ENCODE measurements around the gene USP7. TPM values are rescaled to one million over a fixed set of nuclear protein-coding genes. Genes with fewer than 3 reads are reported as not detected.

USP7 gene
- total RNA-seq, 1 donor from 2014 or later, result 96.9 TPM

DNA sequence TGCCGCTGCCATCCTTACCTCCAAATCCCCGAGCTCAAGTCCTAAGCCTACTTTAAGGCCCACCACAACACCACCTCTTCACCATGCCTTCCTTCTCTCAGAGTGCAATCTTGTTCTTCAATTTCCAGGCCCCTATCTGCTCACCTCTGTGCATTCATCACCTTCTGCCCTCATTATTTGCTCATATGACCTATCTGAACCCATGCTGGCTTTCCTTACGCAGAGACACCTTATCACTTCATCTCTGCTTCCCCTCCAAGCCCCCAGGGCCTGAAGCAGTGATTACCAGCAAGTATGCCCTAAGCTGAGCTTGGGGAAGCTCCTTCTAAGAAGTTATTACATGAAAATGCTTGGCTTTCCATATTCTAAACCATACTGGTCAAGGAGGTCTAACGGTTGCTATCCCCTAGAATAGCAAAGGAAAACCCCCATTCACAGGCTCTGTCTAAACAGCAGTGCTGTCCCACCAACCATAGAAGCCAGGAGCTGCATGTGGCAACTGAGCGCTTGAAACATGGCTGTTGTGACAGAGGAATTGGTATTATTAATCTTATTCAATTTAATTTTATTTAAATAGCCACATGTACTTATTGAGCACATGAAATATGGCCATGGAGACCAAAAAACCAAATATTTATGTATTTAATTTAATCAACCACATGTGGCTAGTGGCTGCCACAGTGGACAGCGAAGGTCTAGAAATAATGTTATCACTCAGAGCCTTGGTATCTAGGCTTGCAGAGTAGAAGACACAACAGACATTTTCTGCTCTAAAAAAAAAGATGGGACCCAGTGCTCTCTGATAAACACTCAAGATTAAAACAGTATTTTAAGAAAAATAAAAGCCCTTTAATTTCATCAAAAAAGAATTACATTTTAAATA is 13.9 kb downstream of the USP7 start:
- no peak for TF ChIP-seq CTCF (IDR thresholded peaks at IDR 0.05; ENCODE audit: insufficient read depth, low read depth, low read length)
- TF ChIP-seq EZH2 (IDR thresholded peaks at IDR 0.05; ENCODE audit: insufficient read depth, low read length), result no peak

DNA sequence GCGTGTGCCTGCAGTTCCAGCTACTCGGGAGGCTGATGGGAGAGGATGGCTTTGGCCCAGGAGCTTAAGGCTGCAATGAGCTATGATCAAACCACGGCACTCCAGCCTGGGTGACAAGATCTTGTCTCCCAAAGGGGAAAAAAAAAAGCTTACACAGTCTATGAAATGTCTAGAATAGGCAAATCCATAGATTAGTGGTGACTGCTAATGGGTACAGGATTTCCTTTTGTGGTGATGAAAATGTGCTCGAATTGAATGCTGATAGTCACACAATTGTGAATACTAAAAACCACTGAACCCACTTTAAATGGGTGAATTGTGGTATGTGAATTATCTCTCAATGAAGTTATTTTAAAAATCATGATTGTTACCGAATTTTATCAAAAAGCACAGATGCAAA is 14.9 kb downstream of the USP7 start:
- Mint-ChIP-seq H3K27ac (ENCODE audit: unreplicated experiment) (no peak overlapping the region), H3K36me3 (ENCODE audit: low read depth, unreplicated experiment) (no peaks in the 10 kb centered on the region), H3K27me3 (ENCODE audit: low read depth, unreplicated experiment) (no peaks in the 10 kb centered on the region), H3K4me3 (ENCODE audit: unreplicated experiment) (no peak overlapping the region), H3K4me1 (ENCODE audit: low read depth, unreplicated experiment) (peaks cover 43% of the 10 kb centered on the region), H3K9me3 (ENCODE audit: unreplicated experiment) (no peaks in the 10 kb centered on the region)
- TF ChIP-seq EZH2 (IDR thresholded peaks at IDR 0.05; ENCODE audit: insufficient read depth, low read length), result no peak
- TF ChIP-seq CTCF (IDR thresholded peaks at IDR 0.05; ENCODE audit: insufficient read depth, low read depth, low read length), result no peak
- H2AFZ ChIP-seq (ENCODE audit: low read depth, low read length), result no peak overlapping the region
- no peaks in the 10 kb centered on the region for H3K27me3 ChIP-seq (ENCODE audit: insufficient read depth, low read length)
- FAIRE-seq (no peak), DNase-seq (ENCODE audit: low read depth) (no peak)
- H3K36me3 ChIP-seq (ENCODE audit: insufficient read depth, low read length), result no peaks in the 10 kb centered on the region
- no peak overlapping the region for H3K9ac ChIP-seq (ENCODE audit: low read length)
- no peak overlapping the region for H3K27ac ChIP-seq (ENCODE audit: low read depth, low read length)
- H4K20me1 ChIP-seq (ENCODE audit: insufficient read depth, low read length), result peaks cover 95% of the 10 kb centered on the region
- H3K4me3 ChIP-seq (ENCODE audit: insufficient read depth, low read depth, low read length), result no peak overlapping the region
- peaks cover 97% of the 10 kb centered on the region for H3K79me2 ChIP-seq (ENCODE audit: insufficient read depth, low read length)
- H3K4me2 ChIP-seq (ENCODE audit: low read length), result no peak overlapping the region
- H3K4me1 ChIP-seq (ENCODE audit: insufficient read depth, low read length), result peaks cover 17% of the 10 kb centered on the region
- no peaks in the 10 kb centered on the region for H3K9me3 ChIP-seq (ENCODE audit: insufficient read depth, low read depth, low read length)

More for the DNA sequence above, 13.9 kb downstream of the USP7 start:
- Mint-ChIP-seq H3K27ac (ENCODE audit: unreplicated experiment) (peak overlapping the region; percentile 93), H3K27me3 (ENCODE audit: low read depth, unreplicated experiment) (no peaks in the 10 kb centered on the region), H3K4me1 (ENCODE audit: low read depth, unreplicated experiment) (peaks cover 44% of the 10 kb centered on the region), H3K4me3 (ENCODE audit: unreplicated experiment) (no peak overlapping the region), H3K36me3 (ENCODE audit: low read depth, unreplicated experiment) (no peaks in the 10 kb centered on the region), H3K9me3 (ENCODE audit: unreplicated experiment) (no peaks in the 10 kb centered on the region)
- Histone ChIP-seq H3K9ac (ENCODE audit: low read length) (no peak overlapping the region), H3K27me3 (ENCODE audit: insufficient read depth, low read length) (no peaks in the 10 kb centered on the region), H3K4me2 (ENCODE audit: low read length) (no peak overlapping the region), H3K79me2 (ENCODE audit: insufficient read depth, low read length) (peaks cover 95% of the 10 kb centered on the region), H3K4me3 (ENCODE audit: insufficient read depth, low read depth, low read length) (no peak overlapping the region), H3K27ac (ENCODE audit: low read depth, low read length) (no peak overlapping the region), H2AFZ (ENCODE audit: low read depth, low read length) (no peak overlapping the region), H3K4me1 (ENCODE audit: insufficient read depth, low read length) (peaks cover 17% of the 10 kb centered on the region), H3K9me3 (ENCODE audit: insufficient read depth, low read depth, low read length) (no peaks in the 10 kb centered on the region), H4K20me1 (ENCODE audit: insufficient read depth, low read length) (peaks cover 93% of the 10 kb centered on the region), H3K36me3 (ENCODE audit: insufficient read depth, low read length) (no peaks in the 10 kb centered on the region)
- peak; percentile 26 for DNase-seq (ENCODE audit: low read depth)
- FAIRE-seq, result no peak

- peaks cover 42% of the 10 kb centered on the region for H3K4me1 Mint-ChIP-seq (ENCODE audit: low read depth, unreplicated experiment)
- peaks cover 17% of the 10 kb centered on the region for H3K4me1 ChIP-seq (ENCODE audit: insufficient read depth, low read length)
- H3K27me3 Mint-ChIP-seq (ENCODE audit: low read depth, unreplicated experiment), result no peaks in the 10 kb centered on the region
- peaks cover 99% of the 10 kb centered on the region for H4K20me1 ChIP-seq (ENCODE audit: insufficient read depth, low read length)
- H3K79me2 ChIP-seq (ENCODE audit: insufficient read depth, low read length), result peaks cover 100% of the 10 kb centered on the region
- H3K9ac ChIP-seq (ENCODE audit: low read length), result no peak overlapping the region
- H3K27me3 ChIP-seq (ENCODE audit: insufficient read depth, low read length), result no peaks in the 10 kb centered on the region
- no peak overlapping the region for H3K4me3 ChIP-seq (ENCODE audit: insufficient read depth, low read depth, low read length)
- TF ChIP-seq EZH2 (IDR thresholded peaks at IDR 0.05; ENCODE audit: insufficient read depth, low read length) (no peak), CTCF (IDR thresholded peaks at IDR 0.05; ENCODE audit: insufficient read depth, low read depth, low read length) (no peak)
- H3K27ac ChIP-seq (ENCODE audit: low read depth, low read length), result no peak overlapping the region
- no peak overlapping the region for H3K4me2 ChIP-seq (ENCODE audit: low read length)
- peak overlapping the region; percentile 69 for H3K4me3 Mint-ChIP-seq (ENCODE audit: unreplicated experiment)
- H3K36me3 Mint-ChIP-seq (ENCODE audit: low read depth, unreplicated experiment), result no peaks in the 10 kb centered on the region
- no peaks in the 10 kb centered on the region for H3K36me3 ChIP-seq (ENCODE audit: insufficient read depth, low read length)
- no peaks in the 10 kb centered on the region for H3K9me3 Mint-ChIP-seq (ENCODE audit: unreplicated experiment)
- DNase-seq (ENCODE audit: low read depth) (no peak), FAIRE-seq (no peak)
- no peaks in the 10 kb centered on the region for H3K9me3 ChIP-seq (ENCODE audit: insufficient read depth, low read depth, low read length)
- peak overlapping the region; percentile 77 for H3K27ac Mint-ChIP-seq (ENCODE audit: unreplicated experiment)
- H2AFZ ChIP-seq (ENCODE audit: low read depth, low read length), result no peak overlapping the region
Observed at GRCh38 chr16:8948069-8948593, 15.6 kb downstream of the USP7 start.

All from astrocyte (in vitro differentiated cells and primary cell).